ENCODE data around the gene POU2AF1.

DNA sequence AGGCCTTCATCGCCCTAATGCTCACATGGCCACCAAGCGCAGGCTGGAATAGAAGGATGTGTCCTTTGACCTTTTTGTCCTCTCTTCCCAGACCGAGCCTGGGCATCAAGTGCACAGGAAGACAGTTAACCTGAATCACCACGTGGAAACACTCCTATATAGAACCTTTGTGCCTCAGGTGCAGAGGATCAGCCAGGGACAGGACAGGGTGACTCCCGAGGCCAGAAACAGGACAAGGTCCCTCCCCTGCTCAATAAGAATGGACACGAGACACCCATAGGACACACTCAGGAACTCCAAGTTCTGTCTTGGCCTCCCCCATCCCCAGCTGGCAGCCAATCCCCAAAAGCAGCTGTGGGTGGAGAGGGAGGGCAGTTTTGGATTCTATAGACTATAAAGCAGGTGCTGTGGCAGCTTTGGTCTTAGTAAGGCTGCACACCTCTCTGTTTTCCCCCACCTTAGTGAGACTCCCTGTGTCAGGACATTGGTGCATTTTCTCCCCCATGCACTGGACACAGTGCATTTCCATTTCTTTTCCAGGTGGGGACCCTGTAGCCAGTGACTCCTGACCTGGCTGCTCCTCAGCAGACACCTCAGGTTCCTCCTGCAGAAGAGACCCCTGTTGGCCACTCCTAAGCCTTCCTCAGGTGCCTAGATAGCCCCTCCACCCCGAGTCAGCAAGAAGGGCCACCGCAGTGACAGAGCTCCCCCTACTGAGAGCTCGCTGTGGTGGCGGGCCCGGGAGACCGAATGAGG lies 43.6 kb upstream of the POU2AF1 start:
- TF ChIP-seq, protein P1, sequence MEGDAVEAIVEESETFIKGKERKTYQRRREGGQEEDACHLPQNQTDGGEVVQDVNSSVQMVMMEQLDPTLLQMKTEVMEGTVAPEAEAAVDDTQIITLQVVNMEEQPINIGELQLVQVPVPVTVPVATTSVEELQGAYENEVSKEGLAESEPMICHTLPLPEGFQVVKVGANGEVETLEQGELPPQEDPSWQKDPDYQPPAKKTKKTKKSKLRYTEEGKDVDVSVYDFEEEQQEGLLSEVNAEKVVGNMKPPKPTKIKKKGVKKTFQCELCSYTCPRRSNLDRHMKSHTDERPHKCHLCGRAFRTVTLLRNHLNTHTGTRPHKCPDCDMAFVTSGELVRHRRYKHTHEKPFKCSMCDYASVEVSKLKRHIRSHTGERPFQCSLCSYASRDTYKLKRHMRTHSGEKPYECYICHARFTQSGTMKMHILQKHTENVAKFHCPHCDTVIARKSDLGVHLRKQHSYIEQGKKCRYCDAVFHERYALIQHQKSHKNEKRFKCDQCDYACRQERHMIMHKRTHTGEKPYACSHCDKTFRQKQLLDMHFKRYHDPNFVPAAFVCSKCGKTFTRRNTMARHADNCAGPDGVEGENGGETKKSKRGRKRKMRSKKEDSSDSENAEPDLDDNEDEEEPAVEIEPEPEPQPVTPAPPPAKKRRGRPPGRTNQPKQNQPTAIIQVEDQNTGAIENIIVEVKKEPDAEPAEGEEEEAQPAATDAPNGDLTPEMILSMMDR (IDR thresholded peaks at IDR 0.05): peak; percentile 55 to 72 (median 66)
- no peak for TF ChIP-seq POLR2A (IDR thresholded peaks at IDR 0.05)
